NCI-H1092 (cell line): ENCODE data around the gene ITPKB.
"Not testable (repeated sequence)": the region's sequence is repeated elsewhere in the genome, so short reads cannot be mapped to it uniquely, and the experiment has no call there.

Experiments
- DNase-seq: peaks from one replicate; lab custom pipeline; 2025; lab: John Stamatoyannopoulos, UW

The ITPKB gene

GRCh38 chr1:226602186-226603021, 136.7 kb downstream of the ITPKB start:
- no peak for DNase-seq

- no peak for DNase-seq
These were observed 137.6 kb downstream of the ITPKB start for GRCh38 chr1:226601456-226601855.

GRCh38 chr1:226600254-226600653, 138.8 kb downstream of the ITPKB start:
- DNase-seq: no peak

GRCh38 chr1:226599636-226600238, 139.3 kb downstream of the ITPKB start:
- DNase-seq: no peak

- DNase-seq: not testable (repeated sequence)
These were observed 140.1 kb downstream of the ITPKB start for GRCh38 chr1:226598955-226599354.

GRCh38 chr1:226598455-226598849, 140.6 kb downstream of the ITPKB start:
- no peak for DNase-seq

- DNase-seq: no peak
These were observed 141.2 kb downstream of the ITPKB start for GRCh38 chr1:226597616-226598454.

- no peak for DNase-seq
These were observed 142.4 kb downstream of the ITPKB start for GRCh38 chr1:226596531-226597165.

GRCh38 chr1:226593541-226593940, 145.5 kb downstream of the ITPKB start:
- DNase-seq: no peak

GRCh38 chr1:226590614-226591013, 148.5 kb downstream of the ITPKB start:
- DNase-seq: no peak

- DNase-seq: no peak
These were observed 149.9 kb downstream of the ITPKB start for GRCh38 chr1:226589008-226589733.

- no peak for DNase-seq
These were observed 150.6 kb downstream of the ITPKB start for GRCh38 chr1:226588484-226588883.

- no peak for DNase-seq
These were observed 152.2 kb downstream of the ITPKB start for GRCh38 chr1:226586650-226587422.

- no peak for DNase-seq
These were observed 153.0 kb downstream of the ITPKB start for GRCh38 chr1:226586116-226586515.

- no peak for DNase-seq
These were observed 154.9 kb downstream of the ITPKB start for GRCh38 chr1:226584164-226584563.

- no peak for DNase-seq
These were observed 156.1 kb downstream of the ITPKB start for GRCh38 chr1:226582966-226583365.
